Motor neuron (in vitro differentiated cells): ENCODE data around the gene AOAH. TPM values are rescaled to one million over a fixed set of nuclear protein-coding genes. Genes with fewer than 3 reads are reported as not detected.
A peak's percentile ranks its signal among the peaks of the same experiment; 100 is the strongest.

Source experiments
- ATAC-seq, 8 experiments: fragments of 200-7000 bp; cut with Tn5 transposase; replicated peaks in 6 of 8; 2 replicates each; pipeline ENCODE4 v1.8.0; 2021; ENCODE audit warnings: mild to moderate bottlenecking in 8 of 8, moderate library complexity in 8 of 8
- H3K27ac ChIP-seq, 2 donors: fragments of 250-450 bp; sonication (Bioruptor Pico); 2 replicates each; pipeline ENCODE4 v1.9.0; 2021; ENCODE audit warnings: antibody characterized with exemption in 2 of 2, mild to moderate bottlenecking in 2 of 2, moderate library complexity in 1 of 2
- H3K4me1 ChIP-seq, 2 donors: fragments of 250-450 bp; sonication (Bioruptor Pico); replicated peaks in 1 of 2; 2 replicates each; pipeline ENCODE4 v1.6.1; 2021; ENCODE audit warnings: antibody characterized with exemption in 2 of 2, mild to moderate bottlenecking in 2 of 2, moderate library complexity in 1 of 2
- H3K4me3 ChIP-seq, 5 donors: fragments of 250-450 bp; sonication (Bioruptor Pico); 2 replicates each; pipeline ENCODE4 v1.9.0; 2021; ENCODE audit warnings: antibody characterized with exemption in 5 of 5, mild to moderate bottlenecking in 5 of 5, moderate library complexity in 4 of 5
- WGBS, 10 experiments: fragments of 450-650 bp; shearing (Covaris generic); methylation state at CpG; one replicate each; pipeline ENCODE4 v1.0.0; 2022; 5-methylcytosine and 5-hydroxymethylcytosine counted together
- in situ Hi-C, 9 experiments: fragments of 400-800 bp; cut with MboI; loops; one replicate each; pipeline ENCODE4 v1.15.0; 2021; ENCODE audit warnings: low sequenced_read_pairs in 9 of 9, low pct_unique_long_range_greater_than_20kb in 2 of 9; ENCODE audit not compliant: unreplicated experiment in 9 of 9
- total RNA-seq, 8 experiments: library from RNA; unstranded; fragments of 300-600 nt; gene quantifications; 2 replicates each; pipeline versions ENCODE4 v1.2.3 to v1.2.4, GENCODE V29; 2022

AOAH gene
- total RNA-seq, 8 experiments from 2014 or later = 0.25 to 1.2 (median 0.81) TPM

- no peak overlapping the region for H3K4me3 ChIP-seq
- in situ Hi-C loops = no loop called here
- ATAC-seq = no peak
- no peak overlapping the region for H3K27ac ChIP-seq
- 20 to 100% (median 87%) methylated on average over 1 to 6 of the region's 6 CpGs; no CpG with 5 or more reads in 3 of the 10 experiments for WGBS, 10 experiments
- peaks cover 19 to 30% of the 10 kb centered on the region in 2 donors for H3K4me1 ChIP-seq
These were observed 96.5 kb downstream of the AOAH start for GRCh38 chr7:36627836-36628235.

- peak in 1 of 8 experiments; percentile 21 for ATAC-seq
- WGBS, 10 experiments = 0 to 60% (median 48%) methylated on average over 1 to 2 of the region's 2 CpGs; no CpG with 5 or more reads in 1 of the 10 experiments
- H3K4me1 ChIP-seq = peaks cover 19 to 22% of the 10 kb centered on the region in 2 donors
- H3K4me3 ChIP-seq = no peak overlapping the region
- no peak overlapping the region for H3K27ac ChIP-seq
- in situ Hi-C loops = no loop called here
These were observed 98.2 kb downstream of the AOAH start for GRCh38 chr7:36626111-36626510.

GRCh38 chr7:36625247-36625646 is 99.0 kb downstream of the AOAH start:
- WGBS, 10 experiments = 0 to 80% (median 57%) methylated on average over 1 to 3 of the region's 4 CpGs; no CpG with 5 or more reads in 1 of the 10 experiments
- Histone ChIP-seq H3K4me3 (no peak overlapping the region), H3K27ac (no peak overlapping the region), H3K4me1 (peaks cover 19 to 22% of the 10 kb centered on the region in 2 donors)
- in situ Hi-C loops = no loop called here
- ATAC-seq = no peak

GRCh38 chr7:36623247-36623646 is 101.0 kb downstream of the AOAH start:
- WGBS, 10 experiments = 0 to 100% (median 71%) methylated on average over 1 of the region's 1 CpG
- in situ Hi-C loops = no loop called here
- Histone ChIP-seq H3K27ac (no peak overlapping the region), H3K4me3 (no peak overlapping the region), H3K4me1 (peaks cover 2 to 9% of the 10 kb centered on the region in 2 donors)
- no peak for ATAC-seq

GRCh38 chr7:36621396-36621795 is 102.9 kb downstream of the AOAH start:
- WGBS, 10 experiments = 6 to 92% (median 87%) methylated on average over 1 to 10 of the region's 10 CpGs; no CpG with 5 or more reads in 1 of the 10 experiments
- in situ Hi-C loops = no loop called here
- Histone ChIP-seq H3K4me1 (peaks cover 5 to 8% of the 10 kb centered on the region in 2 donors), H3K27ac (no peak overlapping the region), H3K4me3 (no peak overlapping the region)
- no peak for ATAC-seq

GRCh38 chr7:36620166-36620708 is 104.1 kb downstream of the AOAH start:
- WGBS, 10 experiments = 0 to 80% (median 47%) methylated on average over 1 to 4 of the region's 4 CpGs
- H3K4me3 ChIP-seq = no peak overlapping the region
- ATAC-seq = peak in 1 of 8 experiments; percentile 27
- H3K27ac ChIP-seq = no peak overlapping the region
- in situ Hi-C loops = no loop called here
- H3K4me1 ChIP-seq = peaks cover 11 to 14% of the 10 kb centered on the region in 2 donors

GRCh38 chr7:36617408-36617807 is 106.9 kb downstream of the AOAH start:
- Histone ChIP-seq H3K27ac (no peak overlapping the region), H3K4me1 (peaks cover 15 to 19% of the 10 kb centered on the region in 2 donors), H3K4me3 (no peak overlapping the region)
- WGBS, 10 experiments = 18 to 100% (median 88%) methylated on average over 1 of the region's 1 CpG; no CpG with 5 or more reads in 5 of the 10 experiments
- in situ Hi-C loops = no loop called here
- ATAC-seq = no peak

GRCh38 chr7:36615852-36616540 is 108.3 kb downstream of the AOAH start:
- Histone ChIP-seq H3K27ac (peak overlapping the region; percentile 28 to 52), H3K4me1 (peaks cover 15 to 19% of the 10 kb centered on the region in 2 donors), H3K4me3 (no peak overlapping the region)
- 7 to 100% (median 40%) methylated on average over 1 to 7 of the region's 10 CpGs; no CpG with 5 or more reads in 2 of the 10 experiments for whole genome bisulfite sequencing, 10 experiments
- ATAC-seq = peak in 4 of 8 experiments; percentile 39 to 56 (median 50)
- in situ Hi-C loops = no loop called here

GRCh38 chr7:36614959-36615358 is 109.3 kb downstream of the AOAH start:
- H3K4me3 ChIP-seq = no peak overlapping the region
- peak in 1 of 8 experiments; percentile 50 for ATAC-seq
- H3K27ac ChIP-seq = no peak overlapping the region
- 0 to 90% (median 75%) methylated on average over 1 to 2 of the region's 2 CpGs; no CpG with 5 or more reads in 6 of the 10 experiments for WGBS, 10 experiments
- peaks cover 15 to 19% of the 10 kb centered on the region in 2 donors for H3K4me1 ChIP-seq
- in situ Hi-C loops = no loop called here

GRCh38 chr7:36613031-36613614 is 111.2 kb downstream of the AOAH start:
- peaks cover 15 to 19% of the 10 kb centered on the region in 2 donors for H3K4me1 ChIP-seq
- WGBS, 10 experiments = 28 to 83% (median 67%) methylated on average over 1 to 4 of the region's 4 CpGs; no CpG with 5 or more reads in 2 of the 10 experiments
- in situ Hi-C loops = no loop called here
- no peak overlapping the region for H3K4me3 ChIP-seq
- ATAC-seq = no peak
- H3K27ac ChIP-seq = no peak overlapping the region

- no peak for ATAC-seq
These were observed 112.6 kb downstream of the AOAH start for GRCh38 chr7:36611703-36612102.

GRCh38 chr7:36607721-36608095 is 116.6 kb downstream of the AOAH start:
- Histone ChIP-seq H3K27ac (no peak overlapping the region), H3K4me3 (no peak overlapping the region), H3K4me1 (peaks cover 27 to 33% of the 10 kb centered on the region in 2 donors)
- in situ Hi-C loops = no loop called here
- WGBS, 10 experiments = 40 to 100% (median 88%) methylated on average over 1 to 3 of the region's 3 CpGs; no CpG with 5 or more reads in 4 of the 10 experiments
- ATAC-seq = peak in 2 of 8 experiments; percentile 21 to 28

More at GRCh38 chr7:36611703-36612102, 112.6 kb downstream of the AOAH start:
- 48 to 100% (median 80%) methylated on average over 1 to 5 of the region's 6 CpGs; no CpG with 5 or more reads in 3 of the 10 experiments for WGBS, 10 experiments
- peaks cover 26 to 29% of the 10 kb centered on the region in 2 donors for H3K4me1 ChIP-seq
- no peak overlapping the region for H3K4me3 ChIP-seq
- in situ Hi-C loops = no loop called here
- no peak overlapping the region for H3K27ac ChIP-seq
